GM18517 (cell line): ENCODE measurements around the gene VAT1.
A peak's percentile ranks its signal among the peaks of the same experiment; 100 is the strongest.
"Not testable (repeated sequence)": the region's sequence is repeated elsewhere in the genome, so short reads cannot be mapped to it uniquely, and the experiment has no call there.

Experiments
- ATAC-seq: cut with Tn5 transposase; IDR thresholded peaks from one replicate; pipeline ENCODE4 v1.9.1; 2021; ENCODE audit warnings: mild to moderate bottlenecking, moderate library complexity; ENCODE audit not compliant: unreplicated experiment

VAT1 gene

GRCh38 chr17:43010667-43011308 is 11.4 kb downstream of the VAT1 start:
- no peak for ATAC-seq

DNA sequence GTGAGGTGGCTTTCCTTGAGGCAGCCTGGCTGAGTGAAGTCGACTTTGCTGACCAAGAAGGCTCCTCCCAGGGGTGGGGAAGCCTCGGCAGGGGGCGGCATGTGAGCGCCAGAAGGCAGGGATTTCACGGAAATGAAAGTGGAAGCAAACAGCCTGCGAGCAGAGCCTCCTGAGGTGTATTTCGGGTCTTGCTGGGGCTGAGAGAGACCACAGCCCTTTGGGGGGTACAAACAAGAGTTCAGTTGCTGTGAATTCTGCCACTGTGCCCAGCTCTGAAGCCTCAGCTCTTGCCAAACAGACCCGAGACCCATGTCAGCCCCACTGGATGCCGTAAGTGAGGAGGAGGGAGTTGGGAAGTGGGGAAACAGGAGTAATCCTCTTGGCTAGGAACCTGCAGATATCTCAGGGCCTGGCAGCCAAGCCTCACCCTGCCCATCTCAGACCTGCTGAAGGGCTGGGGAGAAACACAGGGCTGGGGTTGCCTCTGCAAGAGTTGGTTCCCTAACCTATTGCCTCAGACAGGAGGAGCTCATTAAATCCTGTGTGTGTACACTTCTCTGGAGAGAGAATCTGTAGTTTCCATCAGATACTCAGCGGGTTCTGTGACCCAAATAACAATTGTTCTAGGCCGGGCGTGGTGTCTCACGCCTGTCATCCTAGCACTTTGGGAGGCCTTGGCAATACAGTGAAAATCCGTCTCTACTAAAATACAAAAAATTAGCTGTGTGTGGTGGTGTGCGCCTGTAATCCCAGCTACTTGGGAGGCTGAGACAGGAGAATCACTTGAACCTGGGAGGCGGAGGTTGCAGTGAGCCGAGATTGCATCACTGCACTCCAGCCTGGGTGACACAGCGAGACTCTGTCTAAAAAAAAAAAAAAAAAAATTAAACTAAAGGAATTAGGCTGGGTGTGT is 15.3 kb downstream of the VAT1 start, which contains the start of gene IFI35:
IFI35 (plus strand) TSS at position 146 of the 913 bp plus-strand sequence; CDS start at position 310, 164 bp downstream.
- peak; percentile 77 for ATAC-seq

DNA sequence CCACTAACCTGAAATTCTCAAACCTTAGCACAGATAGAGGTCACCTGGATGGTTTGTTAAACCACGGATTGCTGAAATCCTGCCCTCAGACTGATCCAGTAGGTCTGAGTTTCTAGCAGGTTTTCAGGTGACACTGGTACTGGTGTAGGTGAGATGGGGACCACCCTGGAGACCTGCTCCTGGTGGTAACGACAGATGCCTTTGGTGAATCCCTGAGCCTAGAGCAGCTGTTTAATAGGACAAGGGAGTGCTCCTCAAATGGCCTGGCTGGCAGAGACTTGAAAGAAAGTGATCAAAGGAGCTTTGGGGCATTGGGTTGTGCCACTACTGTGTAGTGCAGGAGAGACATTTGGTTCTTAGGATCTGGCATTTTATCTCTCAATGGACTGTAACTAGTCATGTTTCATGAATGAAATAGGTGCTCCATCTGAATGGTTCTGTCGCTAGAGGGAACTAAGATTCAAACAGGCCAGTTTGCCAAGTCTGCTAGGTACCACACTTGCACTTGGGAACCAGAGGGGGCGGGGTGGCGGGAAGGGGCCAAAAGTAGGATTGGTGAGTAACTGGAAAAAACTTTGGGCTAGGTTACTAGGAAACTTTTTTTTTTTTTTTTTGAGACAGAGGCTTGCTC is 18.5 kb downstream of the VAT1 start:
- no peak for ATAC-seq

DNA sequence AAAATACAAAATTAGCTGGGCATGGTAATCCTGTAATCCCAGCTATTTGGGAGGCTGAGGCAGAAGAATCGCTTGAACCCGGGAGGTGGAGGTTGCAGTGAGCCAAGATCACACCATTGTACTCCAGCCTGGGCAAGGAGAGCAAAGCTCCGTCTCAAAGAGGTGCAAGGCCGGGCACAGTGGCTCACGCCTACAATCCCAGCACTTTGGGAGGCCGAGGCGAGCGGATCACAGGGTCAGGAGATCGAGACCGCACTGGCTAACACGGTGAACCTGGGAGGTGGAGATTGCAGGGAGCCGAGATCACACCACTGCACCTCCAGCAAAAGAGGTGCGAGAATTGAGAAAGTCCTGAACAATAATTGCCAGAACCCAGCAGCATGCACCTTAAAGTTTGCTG is 21.3 kb downstream of the VAT1 start:
- not testable (repeated sequence) for ATAC-seq

DNA sequence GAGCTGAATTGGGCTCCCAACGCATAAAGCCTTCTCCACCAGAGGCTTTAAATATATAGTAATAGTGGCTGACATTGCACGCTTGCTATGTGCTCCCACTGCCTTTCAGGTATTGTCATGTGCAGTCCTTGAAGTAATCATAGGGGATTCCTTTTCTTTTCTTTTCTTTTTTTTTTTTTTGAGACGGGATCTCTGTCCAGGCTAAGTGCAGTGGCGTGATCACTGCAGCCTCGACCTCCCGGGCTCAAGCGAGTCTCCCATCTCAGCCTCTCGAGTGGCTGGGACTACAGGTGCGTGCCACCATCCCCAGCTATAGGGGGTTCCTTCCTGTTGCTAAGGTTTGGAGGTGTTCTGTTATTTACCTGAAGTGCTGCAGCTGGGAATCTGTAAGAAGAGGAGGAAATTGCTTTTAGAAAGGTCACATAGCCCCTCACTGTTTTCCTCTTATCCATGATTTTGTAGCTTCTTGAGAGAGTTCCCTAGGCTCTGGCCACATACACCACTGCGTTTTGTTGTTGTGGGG is 23.1 kb downstream of the VAT1 start:
- no peak for ATAC-seq

- ATAC-seq = peak; percentile 91
These were observed 23.9 kb downstream of the VAT1 start, which contains the start of gene RPL27 for GRCh38 chr17:42997984-42998938. Gene RPL27 (plus strand): TSS chr17:42998419. CDS start chr17:42998751, 332 bp downstream.

DNA sequence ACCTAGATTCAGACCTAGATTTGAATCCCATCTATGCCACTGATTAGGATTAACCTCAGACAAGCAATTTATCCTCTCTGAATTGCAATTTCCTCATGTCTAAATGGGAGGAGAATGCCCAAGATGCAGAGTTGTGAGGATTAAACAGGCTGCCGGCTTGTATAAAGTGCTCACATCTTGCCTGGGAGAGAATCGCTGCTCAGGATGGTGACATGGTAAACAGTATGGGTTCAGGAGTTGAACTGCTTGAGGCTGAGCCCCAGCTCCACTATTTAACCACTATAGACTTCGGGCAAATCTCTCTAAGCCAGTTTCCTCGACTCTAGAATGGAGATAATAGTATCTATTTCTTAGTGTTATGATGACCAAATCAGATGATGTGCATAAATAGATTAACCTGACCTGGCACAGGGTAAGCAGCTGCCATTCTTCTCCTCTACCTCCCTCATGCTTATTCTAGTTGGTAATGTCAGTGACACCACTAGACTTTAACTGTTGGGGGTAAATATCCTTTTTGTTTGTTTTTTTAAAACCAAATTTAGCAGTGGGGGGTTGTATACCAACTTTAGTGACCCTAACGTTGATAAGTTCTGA is 24.7 kb downstream of the VAT1 start:
- ATAC-seq = no peak

- not testable (repeated sequence) for ATAC-seq
These were observed 28.3 kb downstream of the VAT1 start for GRCh38 chr17:42993913-42994312.

DNA sequence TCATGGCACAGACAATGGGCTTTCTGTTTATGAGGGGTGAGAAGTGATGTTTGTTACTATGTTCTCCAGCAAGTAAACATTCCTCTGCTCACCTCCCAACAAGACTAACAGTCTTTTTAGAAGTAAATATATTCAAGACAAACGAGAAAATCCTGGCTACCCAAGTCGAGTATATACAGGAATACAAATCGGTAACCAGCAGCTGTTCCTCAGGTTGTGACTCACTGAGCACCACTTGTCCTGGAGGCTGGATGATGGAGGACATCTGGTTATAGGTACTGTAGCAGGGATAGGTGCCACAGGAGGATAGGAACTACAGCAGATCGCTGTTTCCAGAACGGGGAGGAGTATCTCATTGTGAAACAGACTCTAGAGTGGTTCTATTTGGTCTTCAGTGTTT is 29.3 kb downstream of the VAT1 start:
- ATAC-seq = no peak

- no peak for ATAC-seq
These were observed 30.7 kb downstream of the VAT1 start for GRCh38 chr17:42991471-42991870.

DNA sequence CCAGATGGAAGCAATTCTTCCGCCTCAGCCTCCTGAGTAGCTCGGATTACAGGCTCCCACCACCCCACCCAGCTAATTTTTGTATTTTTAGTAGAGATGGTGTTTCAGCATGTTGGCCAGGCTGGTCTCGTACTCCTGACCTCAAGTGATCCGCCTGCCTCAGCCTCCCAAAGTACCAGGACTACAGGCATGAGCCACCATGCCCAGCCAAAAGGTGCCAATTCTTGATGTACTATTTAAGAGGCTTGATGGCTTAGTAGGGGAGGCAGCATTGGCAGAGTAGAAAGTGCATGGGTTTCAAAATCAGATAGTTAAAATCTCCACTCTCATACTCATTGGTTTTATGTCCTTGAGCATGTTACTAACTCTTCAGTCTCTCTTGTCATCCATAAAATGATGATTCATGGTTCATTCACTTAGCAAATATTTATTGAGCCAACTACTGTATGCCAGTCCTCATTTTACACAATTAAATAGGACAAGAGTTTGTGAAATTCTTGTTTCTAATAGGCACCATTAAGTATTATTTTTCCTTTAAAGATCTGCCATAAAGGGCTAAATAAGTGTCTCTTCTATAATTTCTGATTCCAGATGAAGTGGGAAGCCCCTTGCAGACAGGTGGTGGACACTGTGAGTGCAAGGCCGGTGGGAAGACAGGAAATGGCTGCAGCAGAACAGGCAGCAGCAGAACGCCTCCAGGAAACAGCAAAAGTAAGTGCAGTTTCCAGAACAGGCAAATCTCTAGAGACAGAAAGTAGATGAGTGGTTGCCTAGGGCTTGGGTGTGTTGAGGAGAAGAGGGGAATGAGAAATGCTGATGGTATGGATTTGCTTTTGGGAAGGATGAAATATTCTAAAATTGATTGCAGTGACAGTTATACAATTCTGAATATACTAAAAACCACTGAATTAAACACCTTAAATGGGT is 32.2 kb downstream of the VAT1 start:
- ATAC-seq = no peak

DNA sequence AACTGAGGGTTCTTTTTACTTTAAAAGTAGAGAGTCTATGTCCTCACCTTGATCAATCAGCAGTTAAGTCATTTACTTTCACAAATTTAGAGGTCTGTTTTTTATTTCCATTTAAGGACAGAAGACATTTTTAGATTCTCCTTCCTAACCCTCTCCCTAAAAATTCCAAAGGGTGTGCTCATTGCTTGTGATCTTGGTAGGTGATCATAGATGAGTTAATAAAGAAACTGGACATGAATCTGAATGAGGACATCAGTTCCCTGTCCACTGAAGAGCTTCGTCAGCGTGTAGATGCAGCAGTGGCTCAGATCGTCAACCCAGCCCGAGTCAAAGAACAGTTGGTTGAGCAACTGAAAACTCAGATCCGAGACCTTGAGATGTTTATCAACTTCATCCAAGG is 33.0 kb downstream of the VAT1 start:
- no peak for ATAC-seq

GRCh38 chr17:42985225-42985624 is 37.0 kb downstream of the VAT1 start:
- no peak for ATAC-seq

- ATAC-seq = no peak
These were observed 39.9 kb downstream of the VAT1 start for GRCh38 chr17:42982266-42982665.

- peak; percentile 49 for ATAC-seq
These were observed 41.3 kb downstream of the VAT1 start for GRCh38 chr17:42980766-42981397.

GRCh38 chr17:42980274-42980765 is 41.9 kb downstream of the VAT1 start, which contains the start of gene RUNDC1:
Gene RUNDC1 (plus strand): TSS chr17:42980565. CDS start chr17:42980577, 12 bp downstream.
- peak; percentile 57 for ATAC-seq

DNA sequence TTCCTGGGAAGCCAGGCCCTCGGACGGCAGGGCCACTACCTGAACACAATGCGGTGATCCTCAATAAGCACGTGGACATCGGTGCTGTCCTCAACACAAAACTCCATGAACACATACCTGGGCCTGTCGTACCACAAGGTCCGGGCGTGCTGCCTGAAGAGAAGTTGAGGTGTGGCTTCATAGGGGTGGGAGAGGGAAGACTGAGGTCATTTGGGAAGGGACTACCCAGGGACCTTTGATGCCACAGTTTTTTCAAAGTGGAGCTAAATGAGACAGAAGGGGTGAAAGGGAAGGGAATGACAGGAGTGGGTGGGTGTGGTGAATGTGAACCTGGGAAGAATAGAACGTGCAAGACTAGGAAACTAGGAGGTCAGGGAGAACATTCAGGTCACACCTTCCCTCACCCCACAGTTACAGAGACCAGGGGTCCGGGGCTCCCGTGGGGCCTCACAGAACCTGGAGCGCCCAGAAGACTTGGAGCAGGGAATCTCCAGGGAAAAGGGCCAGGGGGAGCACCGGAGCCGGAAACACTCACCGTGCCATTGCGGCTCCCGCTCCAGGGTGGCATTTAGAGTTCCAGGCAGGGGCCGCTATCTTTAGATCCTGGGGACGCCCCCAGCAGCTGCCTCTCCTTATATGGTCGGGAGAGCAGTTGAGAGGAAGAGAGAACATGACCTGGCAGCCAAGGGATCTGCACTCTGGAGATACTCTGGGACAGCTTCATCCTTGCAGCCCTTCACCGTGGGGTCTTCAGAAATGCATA is 42.5 kb downstream of the VAT1 start, which contains the start of gene PTGES3L:
PTGES3L (minus strand) TSS at position 570 of the 763 bp plus-strand sequence; CDS start at position 543, 27 bp downstream.
- no peak for ATAC-seq
